ENCODE measurements around the gene SPATS2.

SPATS2 gene

GRCh38 chr12:49366096-49366651, 1.1 kb upstream of the SPATS2 start:
- no peak for DNase-seq (ENCODE audit: extremely low read depth, low read depth)
- TF ChIP-seq, protein P1, sequence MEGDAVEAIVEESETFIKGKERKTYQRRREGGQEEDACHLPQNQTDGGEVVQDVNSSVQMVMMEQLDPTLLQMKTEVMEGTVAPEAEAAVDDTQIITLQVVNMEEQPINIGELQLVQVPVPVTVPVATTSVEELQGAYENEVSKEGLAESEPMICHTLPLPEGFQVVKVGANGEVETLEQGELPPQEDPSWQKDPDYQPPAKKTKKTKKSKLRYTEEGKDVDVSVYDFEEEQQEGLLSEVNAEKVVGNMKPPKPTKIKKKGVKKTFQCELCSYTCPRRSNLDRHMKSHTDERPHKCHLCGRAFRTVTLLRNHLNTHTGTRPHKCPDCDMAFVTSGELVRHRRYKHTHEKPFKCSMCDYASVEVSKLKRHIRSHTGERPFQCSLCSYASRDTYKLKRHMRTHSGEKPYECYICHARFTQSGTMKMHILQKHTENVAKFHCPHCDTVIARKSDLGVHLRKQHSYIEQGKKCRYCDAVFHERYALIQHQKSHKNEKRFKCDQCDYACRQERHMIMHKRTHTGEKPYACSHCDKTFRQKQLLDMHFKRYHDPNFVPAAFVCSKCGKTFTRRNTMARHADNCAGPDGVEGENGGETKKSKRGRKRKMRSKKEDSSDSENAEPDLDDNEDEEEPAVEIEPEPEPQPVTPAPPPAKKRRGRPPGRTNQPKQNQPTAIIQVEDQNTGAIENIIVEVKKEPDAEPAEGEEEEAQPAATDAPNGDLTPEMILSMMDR (IDR thresholded peaks at IDR 0.05; ENCODE audit: low read depth, low read length, missing control alignments), result no peak
- peak overlapping the region; percentile 70 for H3K4me3 ChIP-seq (replicated peaks; ENCODE audit: low read depth, low read length)

GRCh38 chr12:49366652-49367380, 446 bp upstream of the SPATS2 start:
- peak overlapping the region; percentile 70 for H3K4me3 ChIP-seq (replicated peaks; ENCODE audit: low read depth, low read length)
- peak; percentile 68 for DNase-seq (ENCODE audit: extremely low read depth, low read depth)
- TF ChIP-seq, protein P1 (IDR thresholded peaks at IDR 0.05; ENCODE audit: low read depth, low read length, missing control alignments), result peak; percentile 12

DNA sequence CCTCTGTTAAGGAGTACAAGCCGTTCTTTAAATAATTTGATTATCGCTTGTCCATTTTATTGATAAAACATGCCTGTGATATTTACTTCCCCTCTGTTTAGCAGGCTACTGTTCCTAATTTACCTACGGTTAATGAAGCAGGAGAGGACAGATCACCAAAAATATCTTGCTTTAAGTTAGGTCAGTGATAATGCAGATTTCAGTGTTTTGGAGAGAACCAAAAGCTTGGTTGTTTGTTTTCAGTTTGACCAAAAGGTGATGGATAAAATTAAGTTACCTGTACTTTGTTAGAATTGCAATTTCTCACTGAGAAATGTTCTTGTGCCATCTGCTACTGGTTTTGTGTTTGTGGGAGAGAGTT, 958 bp downstream of the SPATS2 start:
- TF ChIP-seq, protein P1 (IDR thresholded peaks at IDR 0.05; ENCODE audit: low read depth, low read length, missing control alignments), result no peak
- H3K4me3 ChIP-seq (replicated peaks; ENCODE audit: low read depth, low read length), result peak overlapping the region; percentile 70
- no peak for DNase-seq (ENCODE audit: extremely low read depth, low read depth)

GRCh38 chr12:49369411-49370145, 2.3 kb downstream of the SPATS2 start:
- H3K4me3 ChIP-seq (replicated peaks; ENCODE audit: low read depth, low read length), result peak overlapping the region; percentile 70
- DNase-seq (ENCODE audit: extremely low read depth, low read depth), result no peak
- TF ChIP-seq, protein P1 (IDR thresholded peaks at IDR 0.05; ENCODE audit: low read depth, low read length, missing control alignments), result peak; percentile 44

DNA sequence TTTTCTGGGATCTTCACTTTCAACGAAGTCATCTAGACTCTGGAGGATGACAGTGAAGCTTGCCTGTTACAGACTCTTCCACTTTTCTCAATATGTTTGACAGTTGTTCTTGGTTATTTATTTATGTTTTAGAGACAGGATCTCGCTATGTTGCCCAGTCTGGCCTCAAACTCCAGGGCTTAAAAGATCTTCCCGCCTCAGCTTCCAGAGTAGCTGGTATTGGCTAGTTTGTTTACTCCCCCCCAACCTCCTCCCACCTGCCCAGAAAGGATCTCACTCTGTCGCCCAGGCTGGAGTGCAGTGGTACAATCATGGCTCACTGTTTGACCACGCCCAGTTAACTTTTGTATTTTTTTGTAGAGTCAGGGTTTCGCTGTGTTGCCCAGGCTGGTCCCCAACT, 3.3 kb downstream of the SPATS2 start:
- DNase-seq (ENCODE audit: extremely low read depth, low read depth), result no peak
- TF ChIP-seq, protein P1 (IDR thresholded peaks at IDR 0.05; ENCODE audit: low read depth, low read length, missing control alignments), result no peak
- H3K4me3 ChIP-seq (replicated peaks; ENCODE audit: low read depth, low read length), result no peak overlapping the region

- no peak for DNase-seq (ENCODE audit: extremely low read depth, low read depth)
- TF ChIP-seq, protein P1 (IDR thresholded peaks at IDR 0.05; ENCODE audit: low read depth, low read length, missing control alignments), result no peak
- no peak overlapping the region for H3K4me3 ChIP-seq (replicated peaks; ENCODE audit: low read depth, low read length)
These were observed 8.1 kb downstream of the SPATS2 start for GRCh38 chr12:49375406-49375805.

Measured in HFF-Myc (cell line).